SK-N-SH (cell line): ENCODE measurements around the gene C16orf95.

ENCODE experiments used
- FOXJ3 ChIP-seq: sonication (generic); formaldehyde crosslinking; IDR thresholded peaks from 2 replicates; pipeline ENCODE4 v1.5.1; 2020; ENCODE audit warnings: mild to moderate bottlenecking, missing genetic modification reagents
- MAX ChIP-seq: IDR thresholded peaks from 2 replicates; pipeline ENCODE4 v1.4.0; 2012; ENCODE audit warnings: low read depth

GRCh38 chr16:87346517-87347060 is 29.4 kb upstream of the C16orf95 start:
- TF ChIP-seq FOXJ3 (no peak), MAX (no peak)
